IMR-90 (cell line): Measurements from ENCODE around the gene RPS6KA5. TPM values are rescaled to one million over a fixed set of nuclear protein-coding genes. Genes with fewer than 3 reads are reported as not detected.

Source experiments
- ATAC-seq: fragments of 200-7000 bp; cut with Tn5 transposase; 2 replicates; pipeline ENCODE4 v1.9.1; 2020; ENCODE audit warnings: low read depth, mild to moderate bottlenecking, moderate library complexity
- BruUV-seq: library from RNA; stranded (reverse); fragments of 400-500 nt; replicated peaks from 2 replicates; lab custom pipeline; 2021; lab: Mats Ljungman, UMichigan
- CTCF ChIA-PET: fragments of 300-600 bp; formaldehyde crosslinking; extraction: SDS; loops from one replicate; lab custom pipeline; 2021; ENCODE audit warnings: antibody characterized with exemption; lab: Yijun Ruan, JAX
- POLR2A ChIA-PET: fragments of 300-600 bp; sonication (Branson Sonifier 250); formaldehyde crosslinking; loops from one replicate; lab custom pipeline; 2022; ENCODE audit warnings: antibody characterized with exemption; ENCODE audit not compliant: unreplicated experiment; lab: Charles Lee
- DNase-seq: peaks from one replicate; pipeline ENCODE4 v3.0.0; 2013
- H2AFZ ChIP-seq: replicated peaks from 2 replicates; pipeline ENCODE3; 2013; ENCODE audit warnings: low read length, mild to moderate bottlenecking; ENCODE audit not compliant: poor library complexity
- H2AK5ac ChIP-seq: 2 replicates; pipeline ENCODE4 v1.6.1; 2013; ENCODE audit warnings: low read depth, low read length, inconsistent platforms
- H2AK9ac ChIP-seq: replicated peaks from 2 replicates; pipeline ENCODE3; 2013; ENCODE audit warnings: mild to moderate bottlenecking, low read depth, low read length, moderate library complexity; ENCODE audit not compliant: poor library complexity
- H2BK120ac ChIP-seq: 2 replicates; pipeline ENCODE4 v1.6.1; 2013; ENCODE audit warnings: low read depth, low read length, inconsistent platforms
- H2BK15ac ChIP-seq: 3 replicates; pipeline ENCODE4 v1.6.1; 2013; ENCODE audit warnings: low read depth, low read length, inconsistent platforms
- H2BK20ac ChIP-seq: 2 replicates; pipeline ENCODE4 v1.6.1; 2013; ENCODE audit warnings: low read depth, mild to moderate bottlenecking, inconsistent platforms, low read length, moderate library complexity
- H2BK5ac ChIP-seq: 2 replicates; pipeline ENCODE4 v1.6.1; 2013; ENCODE audit warnings: mild to moderate bottlenecking, low read depth, low read length, inconsistent platforms; ENCODE audit not compliant: poor library complexity, severe bottlenecking
- H3K14ac ChIP-seq: replicated peaks from 2 replicates; pipeline ENCODE4 v1.6.1; 2013; ENCODE audit warnings: low read depth, low read length, inconsistent platforms
- H3K18ac ChIP-seq: 2 replicates; pipeline ENCODE4 v1.6.1; 2013; ENCODE audit warnings: low read depth, low read length, control low read depth
- H3K23ac ChIP-seq: 2 replicates; pipeline ENCODE4 v1.6.1; 2013; ENCODE audit warnings: low read depth, low read length, inconsistent platforms
- H3K27ac ChIP-seq: 2 replicates; pipeline ENCODE4 v1.5.1; 2013; ENCODE audit warnings: mild to moderate bottlenecking, control low read depth, low read length; ENCODE audit not compliant: insufficient read depth
- H3K27me3 ChIP-seq: 2 replicates; pipeline ENCODE4 v1.6.1; 2013; ENCODE audit warnings: low read length; ENCODE audit not compliant: control insufficient read depth, insufficient read depth
- H3K36me3 ChIP-seq: 2 replicates; pipeline ENCODE4 v1.6.1; 2013; ENCODE audit warnings: low read length, mixed read lengths; ENCODE audit not compliant: control insufficient read depth, insufficient read depth
- H3K4ac ChIP-seq: 2 replicates; pipeline ENCODE4 v1.6.1; 2013; ENCODE audit warnings: low read depth, low read length, inconsistent platforms
- H3K4me1 ChIP-seq: 2 replicates; pipeline ENCODE4 v1.6.1; 2013; ENCODE audit warnings: low read length, mixed read lengths; ENCODE audit not compliant: control insufficient read depth, insufficient read depth
- H3K4me2 ChIP-seq: 2 replicates; pipeline ENCODE4 v1.6.1; 2013; ENCODE audit warnings: low read depth, mild to moderate bottlenecking, control low read depth, low read length, moderate library complexity
- H3K4me3 ChIP-seq: 2 replicates; pipeline ENCODE4 v1.5.1; 2013; ENCODE audit warnings: low read depth, mild to moderate bottlenecking, control low read depth, low read length, moderate library complexity; ENCODE audit not compliant: insufficient read depth
- H3K56ac ChIP-seq: 2 replicates; pipeline ENCODE4 v1.6.1; 2013; ENCODE audit warnings: low read length, inconsistent platforms; ENCODE audit not compliant: insufficient read depth; ENCODE audit errors: extremely low read depth
- H3K79me1 ChIP-seq, 2 experiments: 2 replicates each; pipeline ENCODE4 v1.6.1; 2013; ENCODE audit warnings: low read length in 2 of 2, inconsistent platforms in 1 of 2, low read depth in 1 of 2
- H3K9ac ChIP-seq: 2 replicates; pipeline ENCODE4 v1.6.1; 2013; ENCODE audit warnings: low read depth, low read length, control low read depth
- H3K9me1 ChIP-seq: 2 replicates; pipeline ENCODE4 v1.6.1; 2013; ENCODE audit warnings: low read length, inconsistent platforms; ENCODE audit not compliant: insufficient read depth
- H3K9me3 ChIP-seq: 2 replicates; pipeline ENCODE4 v1.6.1; 2013; ENCODE audit warnings: low read length; ENCODE audit not compliant: control insufficient read depth, insufficient read depth
- H4K20me1 ChIP-seq: 2 replicates; pipeline ENCODE4 v1.6.1; 2013; ENCODE audit warnings: low read length, inconsistent platforms; ENCODE audit not compliant: insufficient read depth
- H4K5ac ChIP-seq: 2 replicates; pipeline ENCODE4 v1.6.1; 2013; ENCODE audit warnings: mild to moderate bottlenecking, low read depth, low read length, control low read depth
- H4K8ac ChIP-seq, 2 experiments: 2 replicates each; pipeline ENCODE4 v1.6.1; 2013; ENCODE audit warnings: low read depth in 2 of 2, low read length in 2 of 2, control low read depth in 1 of 2, inconsistent platforms in 1 of 2
- H4K91ac ChIP-seq: 2 replicates; pipeline ENCODE4 v1.6.1; 2013; ENCODE audit warnings: low read depth, low read length, inconsistent platforms; ENCODE audit not compliant: insufficient read depth
- BHLHE40 ChIP-seq: fragments of 150-350 bp; IDR thresholded peaks from 2 replicates; pipeline ENCODE4 v1.6.1; 2016; ENCODE audit warnings: mild to moderate bottlenecking, low read depth, low read length
- CEBPB ChIP-seq: IDR thresholded peaks from 2 replicates; pipeline ENCODE4 v1.6.1; 2012; ENCODE audit warnings: low read depth, low read length, improper control_type of control experiment
- CHD1 ChIP-seq: IDR thresholded peaks from 2 replicates; pipeline ENCODE4 v1.6.1; 2012; ENCODE audit warnings: low read depth, low read length, improper control_type of control experiment
- CTCF ChIP-seq: conservative IDR thresholded peaks from 2 replicates; pipeline ENCODE4 v1.5.1; 2012; ENCODE audit warnings: mild to moderate bottlenecking, low read depth, low read length, improper control_type of control experiment
- ELK1 ChIP-seq: fragments of 150-350 bp; IDR thresholded peaks from 2 replicates; pipeline ENCODE4 v1.6.1; 2016; ENCODE audit warnings: low read depth, mild to moderate bottlenecking, low read length, moderate library complexity, borderline replicate concordance
- FOS ChIP-seq: fragments of 150-350 bp; IDR thresholded peaks from 2 replicates; pipeline ENCODE4 v1.6.1; 2016; ENCODE audit warnings: low read depth, low read length
- MAFK ChIP-seq: IDR thresholded peaks from 2 replicates; pipeline ENCODE4 v1.6.1; 2012; ENCODE audit warnings: low read depth, low read length, improper control_type of control experiment
- MAZ ChIP-seq: IDR thresholded peaks from 2 replicates; pipeline ENCODE4 v1.6.1; 2012; ENCODE audit warnings: low read depth, mild to moderate bottlenecking, low read length, improper control_type of control experiment, moderate library complexity, borderline replicate concordance
- MXI1 ChIP-seq: IDR thresholded peaks from 2 replicates; pipeline ENCODE4 v1.6.1; 2012; ENCODE audit warnings: low read depth, mild to moderate bottlenecking, low read length, moderate library complexity, borderline replicate concordance
- NFE2L2 ChIP-seq: fragments of 150-350 bp; IDR thresholded peaks from 2 replicates; pipeline ENCODE4 v1.6.1; 2016; ENCODE audit warnings: low read depth, mild to moderate bottlenecking, low read length
- POLR2A ChIP-seq: IDR thresholded peaks from 2 replicates; pipeline ENCODE4 v1.6.1; 2012; ENCODE audit warnings: mild to moderate bottlenecking, low read depth, low read length
- RAD21 ChIP-seq: IDR thresholded peaks from 2 replicates; pipeline ENCODE4 v1.6.1; 2012; ENCODE audit warnings: low read length, improper control_type of control experiment
- RCOR1 ChIP-seq: IDR thresholded peaks from 2 replicates; pipeline ENCODE4 v1.6.1; 2012; ENCODE audit warnings: mild to moderate bottlenecking, low read length, improper control_type of control experiment; ENCODE audit not compliant: insufficient replicate concordance
- RFX5 ChIP-seq: IDR thresholded peaks from 2 replicates; pipeline ENCODE4 v1.8.0; 2012; ENCODE audit warnings: low read depth, mild to moderate bottlenecking, low read length, moderate library complexity
- SMC3 ChIP-seq: fragments of 150-350 bp; IDR thresholded peaks from 2 replicates; pipeline ENCODE4 v1.6.1; 2016; ENCODE audit warnings: low read depth, mild to moderate bottlenecking, antibody characterized with exemption, low read length, moderate library complexity
- USF2 ChIP-seq: fragments of 150-350 bp; IDR thresholded peaks from 2 replicates; pipeline ENCODE4 v1.6.1; 2017; ENCODE audit warnings: mild to moderate bottlenecking, antibody characterized with exemption, low read length, low read depth
- WGBS, 2 experiments: methylation state at CpG; one replicate each; pipeline versions ENCODE4 v1.1.5 to v1.1.7; 2013; ENCODE audit warnings: missing lambda C conversion rate in 2 of 2; ENCODE audit not compliant: insufficient read length in 1 of 2; ENCODE audit errors: extremely low coverage in 2 of 2; 5-methylcytosine and 5-hydroxymethylcytosine counted together
- dilution Hi-C: fragments of 300-500 bp; cut with HindIII; formaldehyde crosslinking; loops from one replicate; pipeline ENCODE4 v1.14.3; 2018; ENCODE audit warnings: low sequenced_read_pairs; ENCODE audit not compliant: unreplicated experiment
- in situ Hi-C: fragments of 300-500 bp; cut with MboI; formaldehyde crosslinking; loops from 3 replicates; pipeline ENCODE4 v1.14.3; 2019; ENCODE audit warnings: low sequenced_read_pairs, inconsistent platforms, mixed read lengths
- intact Hi-C: fragments of 100-400 bp; cut with micrococcal nuclease; formaldehyde crosslinking; loops from 2 replicates; pipeline ENCODE4 v1.10.0; 2022
- polyA plus RNA-seq, 3 experiments: library from polyadenylated mRNA; depleted of rRNA; stranded (reverse); fragments of >200 nt; gene quantifications; 2 replicates each; pipeline ENCODE4 v1.2.3, GENCODE V29; 2012; ENCODE audit warnings: low replicate concordance in 1 of 3
- total RNA-seq: library from RNA; depleted of rRNA; stranded (reverse); fragments of >200 nt; gene quantifications from 2 replicates; pipeline ENCODE4 v1.2.3, GENCODE V29; 2012

RPS6KA5 gene
- total and polyA plus RNA-seq, 2 of the 4 experiments (the other 2 are of a cell fraction) = 0.36 TPM

DNA sequence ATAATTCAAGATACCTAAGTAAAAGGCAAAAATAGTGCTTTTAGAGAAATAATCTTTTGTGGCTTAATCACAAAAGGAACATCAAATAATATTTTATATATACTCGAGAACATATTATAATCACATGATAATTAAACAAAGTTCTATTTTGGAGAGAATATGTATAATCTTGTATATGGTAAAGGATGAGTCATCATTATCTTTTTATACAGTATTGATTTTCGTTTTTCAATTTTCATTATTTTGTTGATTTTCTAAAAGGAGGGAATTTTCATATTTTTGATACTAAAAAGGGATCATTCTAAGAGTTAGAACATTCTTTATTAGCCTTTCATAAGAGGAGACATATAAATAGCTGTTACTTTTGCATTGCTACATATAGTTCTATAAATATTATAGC is 166.9 kb downstream of the RPS6KA5 start:
- no peak overlapping the region for H2BK5ac ChIP-seq
- DNase-seq = no peak
- no peak overlapping the region for H2AK9ac ChIP-seq
- no peaks in the 10 kb centered on the region for H3K9me1 ChIP-seq
- no peak overlapping the region for H2AFZ ChIP-seq
- no peaks in the 10 kb centered on the region for H4K20me1 ChIP-seq
- no peak overlapping the region for H3K14ac ChIP-seq
- BruUV-seq = no TSS peak
- TF ChIP-seq NFE2L2 (no peak), RCOR1 (no peak), MAFK (no peak), SMC3 (no peak), MXI1 (no peak), RFX5 (no peak), POLR2A (no peak), BHLHE40 (no peak), ELK1 (no peak), MAZ (no peak), CEBPB (no peak), FOS (no peak), CHD1 (no peak), RAD21 (no peak), CTCF (no peak), USF2 (no peak)
- H2BK20ac ChIP-seq = no peak overlapping the region
- dilution Hi-C loops (no loop called here), in situ Hi-C loops (no loop called here), intact Hi-C loops (no loop called here)
- H3K9me3 ChIP-seq = no peaks in the 10 kb centered on the region
- no peaks in the 10 kb centered on the region for H3K27me3 ChIP-seq
- no peak overlapping the region for H2BK15ac ChIP-seq
- H2AK5ac ChIP-seq = no peak overlapping the region
- H4K5ac ChIP-seq = no peak overlapping the region
- CTCF ChIA-PET = interaction anchor here (1.7 kb wide), 1 partner anchor 280 kb away, joined by 6 read pairs; no protein-coding TSS in a partner anchor
- H2BK120ac ChIP-seq = no peak overlapping the region
- H3K23ac ChIP-seq = no peak overlapping the region
- no peaks in the 10 kb centered on the region for H3K79me1 ChIP-seq
- POLR2A ChIA-PET = interaction anchor here (0.8 kb wide), 1 partner anchor 9 kb away, joined by 5 read pairs; no protein-coding TSS in a partner anchor
- no CpG with 5 or more reads among the region's 2 CpGs for WGBS, 2 experiments
- H3K27ac ChIP-seq = no peak overlapping the region
- H4K8ac ChIP-seq = no peak overlapping the region
- no peak overlapping the region for H3K4me2 ChIP-seq
- H3K9ac ChIP-seq = no peak overlapping the region
- no peak overlapping the region for H3K4ac ChIP-seq
- H3K56ac ChIP-seq = no peak overlapping the region
- H3K36me3 ChIP-seq = no peaks in the 10 kb centered on the region
- no peaks in the 10 kb centered on the region for H3K4me1 ChIP-seq
- no peak overlapping the region for H4K91ac ChIP-seq
- H3K4me3 ChIP-seq = no peak overlapping the region
- no peak for ATAC-seq
- no peak overlapping the region for H3K18ac ChIP-seq
